ENCODE measurements around the gene TUBGCP2. TPM values are rescaled to one million over a fixed set of nuclear protein-coding genes. Genes with fewer than 3 reads are reported as not detected.

TUBGCP2 gene
- total and polyA plus RNA-seq, 2 of the 13 experiments (the other 11 are each of a cell fraction or from before 2014, with no cell fraction given): 21.3 to 34.5 TPM

- TF ChIP-seq, protein P1, sequence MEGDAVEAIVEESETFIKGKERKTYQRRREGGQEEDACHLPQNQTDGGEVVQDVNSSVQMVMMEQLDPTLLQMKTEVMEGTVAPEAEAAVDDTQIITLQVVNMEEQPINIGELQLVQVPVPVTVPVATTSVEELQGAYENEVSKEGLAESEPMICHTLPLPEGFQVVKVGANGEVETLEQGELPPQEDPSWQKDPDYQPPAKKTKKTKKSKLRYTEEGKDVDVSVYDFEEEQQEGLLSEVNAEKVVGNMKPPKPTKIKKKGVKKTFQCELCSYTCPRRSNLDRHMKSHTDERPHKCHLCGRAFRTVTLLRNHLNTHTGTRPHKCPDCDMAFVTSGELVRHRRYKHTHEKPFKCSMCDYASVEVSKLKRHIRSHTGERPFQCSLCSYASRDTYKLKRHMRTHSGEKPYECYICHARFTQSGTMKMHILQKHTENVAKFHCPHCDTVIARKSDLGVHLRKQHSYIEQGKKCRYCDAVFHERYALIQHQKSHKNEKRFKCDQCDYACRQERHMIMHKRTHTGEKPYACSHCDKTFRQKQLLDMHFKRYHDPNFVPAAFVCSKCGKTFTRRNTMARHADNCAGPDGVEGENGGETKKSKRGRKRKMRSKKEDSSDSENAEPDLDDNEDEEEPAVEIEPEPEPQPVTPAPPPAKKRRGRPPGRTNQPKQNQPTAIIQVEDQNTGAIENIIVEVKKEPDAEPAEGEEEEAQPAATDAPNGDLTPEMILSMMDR (CRISPR knock-in tag; IDR thresholded peaks at IDR 0.05): peak; percentile 88
- TF ChIP-seq TBX2 (CRISPR knock-in tag; IDR thresholded peaks at IDR 0.05; ENCODE audit: borderline replicate concordance) (0 out of 2 replicates have a peak, but pooled peaks have one; percentile 34), FOXJ3 (CRISPR knock-in tag; IDR thresholded peaks at IDR 0.05; ENCODE audit: borderline replicate concordance) (no peak), PAF1 (CRISPR knock-in tag; IDR thresholded peaks at IDR 0.05) (no peak), POGZ (CRISPR knock-in tag; IDR thresholded peaks at IDR 0.05) (no peak), BHLHE40 (IDR thresholded peaks at IDR 0.05; ENCODE audit: low read length) (no peak), ZNF878 (CRISPR knock-in tag; IDR thresholded peaks at IDR 0.05) (no peak), MTERF4 (CRISPR knock-in tag; IDR thresholded peaks at IDR 0.05) (0 out of 2 replicates have a peak, but pooled peaks have one; percentile 45), ZNF670 (CRISPR knock-in tag; IDR thresholded peaks at IDR 0.05; ENCODE audit: borderline replicate concordance) (0 out of 2 replicates have a peak, but pooled peaks have one; percentile 39), JARID2 (CRISPR knock-in tag; IDR thresholded peaks at IDR 0.05; ENCODE audit: insufficient replicate concordance) (peak; percentile 49), HOXA3 (CRISPR knock-in tag; IDR thresholded peaks at IDR 0.05) (no peak; the same call in 1 of the 2 replicates), KDM6A (CRISPR knock-in tag; IDR thresholded peaks at IDR 0.05; ENCODE audit: low read depth) (no peak), ETV5 (CRISPR knock-in tag; IDR thresholded peaks at IDR 0.05; ENCODE audit: borderline replicate concordance) (no peak), CENPBD1 (CRISPR knock-in tag; IDR thresholded peaks at IDR 0.05; ENCODE audit: borderline replicate concordance, low read depth) (no peak), ZNF629 (CRISPR knock-in tag; conservative IDR thresholded peaks at IDR 0.05) (no peak), IRF1 (CRISPR knock-in tag; IDR thresholded peaks at IDR 0.05; ENCODE audit: low read depth) (no peak), HMG20B (CRISPR knock-in tag; conservative IDR thresholded peaks at IDR 0.05) (no peak), LCORL (IDR thresholded peaks at IDR 0.05) (no peak), LCORL (CRISPR knock-in tag; IDR thresholded peaks at IDR 0.05) (peak; percentile 45; the same call in 1 of the 2 replicates), NR2F1 (CRISPR knock-in tag; IDR thresholded peaks at IDR 0.05) (no peak), GZF1 (CRISPR knock-in tag; IDR thresholded peaks at IDR 0.05) (no peak), HOXD1 (CRISPR knock-in tag; IDR thresholded peaks at IDR 0.05) (no peak), KMT2B (CRISPR knock-in tag; IDR thresholded peaks at IDR 0.05) (no peak), MXI1 (IDR thresholded peaks at IDR 0.05; ENCODE audit: borderline replicate concordance, low read depth, low read length) (peak; percentile 69; the same call in 2 of the 3 replicates), ZNF761 (CRISPR knock-in tag; conservative IDR thresholded peaks at IDR 0.05) (no peak)
- TF ChIP-seq, protein P2, sequence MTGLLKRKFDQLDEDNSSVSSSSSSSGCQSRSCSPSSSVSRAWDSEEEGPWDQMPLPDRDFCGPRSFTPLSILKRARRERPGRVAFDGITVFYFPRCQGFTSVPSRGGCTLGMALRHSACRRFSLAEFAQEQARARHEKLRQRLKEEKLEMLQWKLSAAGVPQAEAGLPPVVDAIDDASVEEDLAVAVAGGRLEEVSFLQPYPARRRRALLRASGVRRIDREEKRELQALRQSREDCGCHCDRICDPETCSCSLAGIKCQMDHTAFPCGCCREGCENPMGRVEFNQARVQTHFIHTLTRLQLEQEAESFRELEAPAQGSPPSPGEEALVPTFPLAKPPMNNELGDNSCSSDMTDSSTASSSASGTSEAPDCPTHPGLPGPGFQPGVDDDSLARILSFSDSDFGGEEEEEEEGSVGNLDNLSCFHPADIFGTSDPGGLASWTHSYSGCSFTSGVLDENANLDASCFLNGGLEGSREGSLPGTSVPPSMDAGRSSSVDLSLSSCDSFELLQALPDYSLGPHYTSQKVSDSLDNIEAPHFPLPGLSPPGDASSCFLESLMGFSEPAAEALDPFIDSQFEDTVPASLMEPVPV (CRISPR knock-in tag; IDR thresholded peaks at IDR 0.05): no peak
Observed at GRCh38 chr10:133307776-133308420, 774 bp downstream of the TUBGCP2 start (continued).
